BLaER1 treated with 17β-estradiol and CSF1 and Interleukin-3, amounts not matched to agents 10 nM and 100 nM (cell line): ENCODE measurements around the gene PGM3.
"Not testable (repeated sequence)": the region's sequence is repeated elsewhere in the genome, so short reads cannot be mapped to it uniquely, and the experiment has no call there.

ENCODE experiments used
- H3K27ac ChIP-seq, 11 experiments: shearing (Covaris generic); formaldehyde crosslinking; 2 replicates each; pipeline ENCODE4 v1.8.1; 2022
- H3K27me3 ChIP-seq, 11 experiments: shearing (Covaris generic); formaldehyde crosslinking; 2 replicates each; pipeline ENCODE4 v1.8.1; 2022
- H3K36me3 ChIP-seq, 11 experiments: shearing (Covaris generic); formaldehyde crosslinking; 2 replicates each; pipeline ENCODE4 v1.8.1; 2022
- H3K4me1 ChIP-seq, 10 experiments: shearing (Covaris generic); formaldehyde crosslinking; 2 replicates each; pipeline ENCODE4 v1.8.1; 2022
- H3K4me2 ChIP-seq, 11 experiments: shearing (Covaris generic); formaldehyde crosslinking; 2 replicates each; pipeline ENCODE4 v1.8.1; 2022
- H3K4me3 ChIP-seq, 10 experiments: shearing (Covaris generic); formaldehyde crosslinking; 2 replicates each; pipeline ENCODE4 v1.8.1; 2022
- H3K9ac ChIP-seq, 11 experiments: shearing (Covaris generic); formaldehyde crosslinking; 2 replicates each; pipeline ENCODE4 v1.8.1; 2022
- H3K9me3 ChIP-seq, 11 experiments: shearing (Covaris generic); formaldehyde crosslinking; replicated peaks in 1 of 11; 2 replicates each; pipeline ENCODE4 v1.8.1; 2022
- H4K20me1 ChIP-seq, 11 experiments: shearing (Covaris generic); formaldehyde crosslinking; 2 replicates each; pipeline ENCODE4 v1.8.1; 2022
- Cebpa-rat ChIP-seq, 11 experiments: shearing (Covaris generic); IDR thresholded peaks; 2 replicates each; pipeline ENCODE4 v1.8.1; 2022

PGM3 gene

DNA sequence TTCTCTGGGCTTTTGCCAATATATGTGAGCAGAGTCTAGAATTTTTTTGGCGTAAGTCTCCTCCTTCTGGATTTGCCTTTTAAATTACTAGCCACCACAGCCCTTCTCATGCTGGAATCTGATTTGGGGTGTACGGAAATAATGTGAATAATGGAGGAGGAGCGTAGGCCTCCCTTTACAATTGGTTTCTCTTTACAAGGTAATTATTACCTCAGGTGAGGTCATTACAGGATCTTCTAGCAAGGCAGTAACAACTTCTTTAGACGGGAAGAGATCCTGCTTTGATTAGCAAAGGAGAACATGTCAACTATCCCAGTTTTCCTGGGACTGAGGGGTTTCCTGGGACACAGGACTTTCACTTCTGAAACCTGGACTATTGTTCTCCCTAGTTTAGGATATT lies 9.0 kb upstream of the PGM3 start:
- no peaks in the 10 kb centered on the region; a peak in 1 of 20 replicates for H3K4me1 ChIP-seq
- no peaks in the 10 kb centered on the region for H3K9me3 ChIP-seq
- no peaks in the 10 kb centered on the region for H4K20me1 ChIP-seq
- H3K36me3 ChIP-seq: no peaks in the 10 kb centered on the region
- TF ChIP-seq Cebpa-rat (IDR thresholded peaks at IDR 0.05): no peak
- H3K27ac ChIP-seq: no peak overlapping the region
- H3K4me3 ChIP-seq: no peak overlapping the region
- no peak overlapping the region for H3K4me2 ChIP-seq
- H3K27me3 ChIP-seq: no peaks in the 10 kb centered on the region
- no peak overlapping the region for H3K9ac ChIP-seq

DNA sequence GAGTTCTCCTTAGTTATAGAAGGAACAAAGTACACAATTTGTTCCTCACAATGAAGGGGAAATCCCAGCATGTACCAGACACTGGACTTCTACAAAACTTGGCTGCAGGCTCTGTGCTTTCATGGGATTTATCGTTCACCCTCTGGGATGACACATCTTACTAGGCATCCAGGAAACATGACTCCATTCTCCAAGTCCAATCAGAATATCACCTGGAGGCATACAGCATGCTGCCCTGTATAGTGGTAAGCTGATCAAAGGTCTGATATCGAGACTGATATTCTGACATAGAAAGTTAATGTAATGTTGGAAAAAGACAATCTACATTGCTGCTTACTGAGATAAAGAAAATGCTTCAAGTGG lies 6.8 kb upstream of the PGM3 start:
- TF ChIP-seq Cebpa-rat (IDR thresholded peaks at IDR 0.05): no peak
- Histone ChIP-seq H4K20me1 (no peaks in the 10 kb centered on the region), H3K4me1 (peaks cover 0 to 6% (median 0%) of the 10 kb centered on the region in 10 experiments; a peak in 1 of 20 replicates), H3K9me3 (no peaks in the 10 kb centered on the region), H3K36me3 (no peaks in the 10 kb centered on the region), H3K27me3 (no peaks in the 10 kb centered on the region), H3K4me3 (no peak overlapping the region), H3K4me2 (no peak overlapping the region), H3K27ac (no peak overlapping the region), H3K9ac (no peak overlapping the region)

DNA sequence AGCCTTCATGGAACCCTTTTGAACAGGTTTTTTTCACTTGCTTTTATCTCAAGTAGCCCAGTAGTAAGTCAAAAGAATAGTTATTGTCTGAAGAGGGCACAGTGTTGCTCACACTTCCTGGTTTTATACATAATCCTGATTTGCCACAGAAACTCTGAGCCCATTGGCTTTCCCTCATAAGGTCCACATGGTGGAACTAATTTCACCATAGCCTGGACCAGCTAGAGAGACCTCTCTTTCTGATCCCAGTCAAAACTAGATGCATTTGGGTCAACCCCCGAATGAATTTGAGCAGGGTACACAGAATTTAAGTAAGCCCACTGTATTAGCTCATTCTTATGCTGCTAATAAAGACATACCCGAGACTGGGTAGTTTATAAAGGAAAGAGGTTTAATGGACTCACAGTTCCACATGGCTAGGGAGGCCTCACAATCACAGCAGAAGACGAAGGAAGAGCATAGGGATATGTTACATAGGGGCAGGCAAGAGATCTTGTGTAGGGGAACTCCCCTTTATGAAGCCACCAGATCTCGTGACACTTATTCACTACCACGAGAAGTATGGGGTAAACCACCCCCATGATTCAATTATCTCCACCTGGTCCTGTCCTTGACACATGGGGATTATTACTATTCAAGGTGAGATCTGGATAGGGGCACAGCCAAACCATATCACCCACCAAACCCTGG lies 6.3 kb upstream of the PGM3 start:
- Histone ChIP-seq H3K27me3 (no peaks in the 10 kb centered on the region), H3K4me2 (no peak overlapping the region), H3K4me3 (no peak overlapping the region), H3K9ac (no peak overlapping the region), H3K9me3 (no peaks in the 10 kb centered on the region), H3K27ac (no peak overlapping the region), H3K36me3 (no peaks in the 10 kb centered on the region), H4K20me1 (no peaks in the 10 kb centered on the region), H3K4me1 (peaks cover 0 to 6% (median under 1%) of the 10 kb centered on the region in 10 experiments; a peak in 7 of 20 replicates)
- no peak for TF ChIP-seq Cebpa-rat (IDR thresholded peaks at IDR 0.05)

DNA sequence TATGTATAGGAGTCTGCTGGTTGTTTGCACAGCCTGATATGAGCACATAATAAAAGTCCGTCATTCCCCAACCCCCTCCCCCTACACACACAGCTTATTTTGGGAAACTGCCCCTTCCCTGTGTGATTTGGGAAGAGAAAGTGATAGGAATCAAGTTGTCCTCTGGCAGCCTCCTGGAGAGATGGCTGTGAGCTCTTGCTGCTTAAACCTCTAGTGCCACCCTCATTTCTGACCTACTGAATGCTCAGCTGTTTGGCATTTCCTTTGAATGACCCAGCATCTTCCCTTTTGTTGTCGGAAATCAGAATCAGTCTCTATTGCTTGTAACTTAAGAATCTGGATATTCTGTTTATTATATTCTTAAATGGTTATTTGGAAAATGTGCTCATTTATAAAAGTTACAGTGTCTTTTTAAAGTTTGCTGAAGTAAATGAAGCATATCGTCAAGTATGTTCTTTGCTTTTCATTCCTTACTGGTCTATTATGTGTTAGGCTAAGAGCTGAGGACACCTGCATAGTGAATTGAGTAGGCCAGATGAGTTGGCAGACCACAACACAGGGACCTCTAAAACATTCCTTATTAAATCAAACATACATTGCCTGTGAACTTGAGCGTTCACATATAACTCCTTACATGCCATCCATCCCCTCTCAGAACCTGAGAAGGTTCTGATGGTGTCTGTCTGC lies 5.6 kb upstream of the PGM3 start:
- Histone ChIP-seq H3K27ac (no peak overlapping the region), H3K36me3 (no peaks in the 10 kb centered on the region), H3K4me1 (peaks cover 0 to 8% (median 6%) of the 10 kb centered on the region in 10 experiments; a peak in 8 of 20 replicates), H4K20me1 (no peaks in the 10 kb centered on the region), H3K4me2 (no peak overlapping the region), H3K9ac (no peak overlapping the region), H3K9me3 (no peaks in the 10 kb centered on the region), H3K4me3 (no peak overlapping the region), H3K27me3 (no peaks in the 10 kb centered on the region)
- no peak for TF ChIP-seq Cebpa-rat (IDR thresholded peaks at IDR 0.05)

DNA sequence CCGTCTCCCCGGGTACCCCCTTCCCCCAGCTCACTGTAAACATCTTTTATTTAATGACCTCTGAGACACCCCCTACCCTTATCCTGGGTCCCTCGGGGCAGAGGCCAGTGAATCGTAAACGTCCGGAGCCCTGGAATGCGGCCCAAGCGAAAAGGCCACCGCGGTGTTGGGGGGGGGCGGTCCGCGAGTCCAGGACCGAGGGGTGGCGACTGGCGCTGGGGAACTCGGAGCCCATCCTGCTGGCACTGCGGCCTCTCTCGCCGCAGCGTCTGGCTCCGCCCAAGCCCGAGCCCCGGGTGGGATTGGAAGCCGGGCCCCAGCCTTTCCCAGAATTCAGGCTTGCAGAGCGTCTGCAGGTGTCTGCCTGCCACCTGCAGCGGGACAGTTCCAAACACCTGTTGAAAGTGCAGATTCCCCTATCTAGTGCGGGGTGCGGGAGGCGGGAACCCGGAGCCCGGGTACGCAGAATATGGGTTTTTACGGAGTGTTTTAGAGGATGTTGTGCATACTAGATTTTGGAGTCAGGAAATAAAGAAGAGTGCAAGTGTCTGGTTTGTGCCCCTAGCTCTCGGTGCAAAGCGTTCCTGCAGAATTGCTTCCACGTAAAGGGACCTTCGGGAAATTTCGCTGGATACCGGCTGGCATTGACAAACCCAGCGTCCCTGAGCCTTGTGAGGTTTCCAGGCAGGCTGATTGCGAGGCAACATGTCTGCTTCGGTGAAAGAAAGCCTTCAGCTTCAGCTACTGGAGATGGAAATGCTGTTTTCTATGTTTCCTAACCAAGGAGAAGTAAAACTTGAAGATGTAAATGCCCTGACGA lies 892 bp upstream of the PGM3 start:
- Histone ChIP-seq H3K27ac (peak overlapping the region; percentile 59 to 82 (median 72); a peak in 21 of 22 replicates), H3K9ac (peak overlapping the region; percentile 74 to 87 (median 83)), H3K36me3 (no peaks in the 10 kb centered on the region; a peak in 1 of 22 replicates), H3K27me3 (no peaks in the 10 kb centered on the region), H3K4me2 (peak overlapping the region; percentile 77 to 91 (median 83)), H4K20me1 (no peaks in the 10 kb centered on the region), H3K4me1 (peaks cover 5 to 16% (median 8%) of the 10 kb centered on the region in 10 experiments; a peak in 12 of 20 replicates), H3K9me3 (no peaks in the 10 kb centered on the region), H3K4me3 (peak overlapping the region; percentile 75 to 83 (median 80))
- TF ChIP-seq Cebpa-rat (IDR thresholded peaks at IDR 0.05): no peak

DNA sequence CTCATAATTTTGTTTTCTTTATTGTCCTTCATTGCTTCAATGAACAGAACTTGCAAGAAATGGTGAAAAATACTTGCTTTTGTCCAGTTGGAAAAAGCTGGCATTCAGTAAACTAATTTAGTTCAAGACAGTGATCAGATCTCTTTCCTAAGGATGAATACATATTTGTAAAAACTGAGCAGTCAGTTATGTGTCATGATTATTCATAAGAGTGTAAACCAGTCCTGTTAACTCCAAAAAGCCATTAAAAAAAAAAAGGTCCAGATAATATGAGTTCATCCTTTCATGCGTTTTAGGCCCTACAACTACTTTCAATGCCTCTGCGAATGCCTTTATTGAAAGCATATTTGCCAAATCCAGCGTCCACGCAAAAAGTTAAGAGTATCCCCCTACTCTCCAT lies 609 bp downstream of the PGM3 start:
- Histone ChIP-seq H3K27me3 (no peaks in the 10 kb centered on the region), H3K27ac (peak overlapping the region; percentile 59 to 82 (median 73); a peak in 20 of 22 replicates), H4K20me1 (no peaks in the 10 kb centered on the region), H3K4me2 (peak overlapping the region; percentile 64 to 83 (median 70)), H3K9me3 (no peaks in the 10 kb centered on the region), H3K9ac (peak overlapping the region; percentile 74 to 87 (median 83)), H3K4me1 (peaks cover 5 to 16% (median 8%) of the 10 kb centered on the region in 10 experiments; a peak in 12 of 20 replicates), H3K4me3 (peak overlapping the region; percentile 75 to 83 (median 80)), H3K36me3 (peaks cover 0 to 9% (median 0%) of the 10 kb centered on the region in 11 experiments; a peak in 4 of 22 replicates)
- no peak for TF ChIP-seq Cebpa-rat (IDR thresholded peaks at IDR 0.05)

DNA sequence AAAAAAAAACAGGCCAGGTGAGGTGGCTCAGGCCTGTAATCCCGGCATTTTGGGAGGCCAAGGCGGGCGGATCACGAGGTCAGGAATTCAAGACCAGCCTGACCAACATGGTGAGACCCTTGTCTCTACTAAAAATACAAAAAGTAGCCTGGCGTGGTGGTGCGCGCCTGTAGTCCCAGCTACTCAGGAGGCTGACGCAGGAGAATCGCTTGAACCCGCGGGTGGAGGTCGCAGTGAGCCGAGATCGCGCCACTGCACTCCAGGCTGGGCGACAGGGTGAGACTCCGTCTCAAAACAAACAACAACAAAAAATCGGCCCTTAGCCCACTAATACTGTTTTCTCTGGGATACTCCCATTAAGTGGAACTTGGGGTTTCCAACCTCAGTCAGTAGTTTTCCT lies 1.1 kb downstream of the PGM3 start:
- H4K20me1 ChIP-seq, H3K36me3 ChIP-seq, H3K9me3 ChIP-seq, H3K27me3 ChIP-seq, H3K27ac ChIP-seq: not testable (repeated sequence)
- H3K9ac ChIP-seq: peak overlapping the region in 6 of 11 experiments; percentile 81 to 87 (median 85); a peak in 7 of 22 replicates
- H3K4me2 ChIP-seq: peak overlapping the region; percentile 64 to 83 (median 70)
- H3K4me3 ChIP-seq: peak overlapping the region; percentile 75 to 83 (median 80); a peak in 17 of 20 replicates
- peaks cover 5 to 16% (median 8%) of the 10 kb centered on the region in 10 experiments; a peak in 12 of 20 replicates for H3K4me1 ChIP-seq

DNA sequence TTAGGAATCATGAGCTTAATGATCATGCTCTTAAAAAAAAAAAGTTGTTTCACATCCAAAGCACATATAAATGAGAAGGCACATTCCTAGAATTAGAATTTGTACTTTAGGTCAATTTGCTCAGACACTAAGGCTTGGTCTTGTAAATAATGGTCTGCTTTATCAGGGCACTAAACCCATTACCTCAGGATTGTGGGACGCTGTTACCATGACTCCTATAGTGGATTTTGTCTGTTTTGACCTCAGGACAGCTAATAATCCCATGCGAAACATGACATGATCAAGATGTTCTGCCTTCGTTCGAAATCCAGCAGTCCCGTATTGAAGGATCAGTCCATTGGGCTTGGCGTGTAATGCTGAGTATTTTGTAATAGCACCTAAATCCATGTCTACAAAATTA lies 2.4 kb downstream of the PGM3 start:
- no peaks in the 10 kb centered on the region for H4K20me1 ChIP-seq
- H3K27me3 ChIP-seq: no peaks in the 10 kb centered on the region
- H3K4me1 ChIP-seq: peaks cover 0 to 16% (median 8%) of the 10 kb centered on the region in 10 experiments; a peak in 11 of 20 replicates
- H3K27ac ChIP-seq: no peak overlapping the region
- H3K4me2 ChIP-seq: no peak overlapping the region
- no peak overlapping the region for H3K4me3 ChIP-seq
- H3K9ac ChIP-seq: no peak overlapping the region
- TF ChIP-seq Cebpa-rat (IDR thresholded peaks at IDR 0.05): no peak
- H3K9me3 ChIP-seq: no peaks in the 10 kb centered on the region
- H3K36me3 ChIP-seq: peaks cover 0 to 23% (median 8%) of the 10 kb centered on the region in 11 experiments; a peak in 12 of 22 replicates

DNA sequence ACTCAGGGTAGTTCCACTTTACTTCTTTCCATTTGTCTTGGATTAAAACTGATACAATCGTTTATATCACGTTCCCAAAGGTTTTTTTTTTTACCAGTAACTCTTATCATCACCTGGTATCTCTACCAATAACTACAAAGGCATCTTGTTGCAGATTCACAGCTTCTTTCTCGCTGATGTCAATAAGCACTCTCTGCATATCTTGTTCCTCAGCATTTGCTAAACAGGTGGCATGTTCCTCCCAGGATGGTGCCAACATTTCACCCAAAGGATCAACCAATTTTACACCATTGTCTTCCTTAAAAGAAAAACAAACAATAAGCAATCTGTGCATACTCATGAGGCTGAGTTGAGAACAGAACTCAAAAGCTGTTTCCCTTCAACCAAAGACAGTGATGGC lies 4.6 kb downstream of the PGM3 start:
- H3K36me3 ChIP-seq: peaks cover 3 to 41% (median 13%) of the 10 kb centered on the region in 11 experiments; a peak in 12 of 22 replicates
- H4K20me1 ChIP-seq: no peaks in the 10 kb centered on the region
- H3K9me3 ChIP-seq: no peaks in the 10 kb centered on the region
- no peaks in the 10 kb centered on the region for H3K27me3 ChIP-seq
- no peak overlapping the region for H3K4me3 ChIP-seq
- H3K27ac ChIP-seq: no peak overlapping the region
- H3K9ac ChIP-seq: no peak overlapping the region
- TF ChIP-seq Cebpa-rat (IDR thresholded peaks at IDR 0.05): no peak
- H3K4me1 ChIP-seq: peaks cover 0 to 10% (median 2%) of the 10 kb centered on the region in 10 experiments; a peak in 8 of 20 replicates
- no peak overlapping the region for H3K4me2 ChIP-seq
